Effector CD4-positive, alpha-beta T cell (primary cell): Measurements from ENCODE around the gene GSG1L.

ENCODE experiments used
- DNase-seq: peaks from one replicate; pipeline ENCODE4 v3.0.0-alpha.2; 2020

GSG1L gene

GRCh38 chr16:27935076-27935475 is 128.4 kb downstream of the GSG1L start:
- DNase-seq, result no peak

DNA sequence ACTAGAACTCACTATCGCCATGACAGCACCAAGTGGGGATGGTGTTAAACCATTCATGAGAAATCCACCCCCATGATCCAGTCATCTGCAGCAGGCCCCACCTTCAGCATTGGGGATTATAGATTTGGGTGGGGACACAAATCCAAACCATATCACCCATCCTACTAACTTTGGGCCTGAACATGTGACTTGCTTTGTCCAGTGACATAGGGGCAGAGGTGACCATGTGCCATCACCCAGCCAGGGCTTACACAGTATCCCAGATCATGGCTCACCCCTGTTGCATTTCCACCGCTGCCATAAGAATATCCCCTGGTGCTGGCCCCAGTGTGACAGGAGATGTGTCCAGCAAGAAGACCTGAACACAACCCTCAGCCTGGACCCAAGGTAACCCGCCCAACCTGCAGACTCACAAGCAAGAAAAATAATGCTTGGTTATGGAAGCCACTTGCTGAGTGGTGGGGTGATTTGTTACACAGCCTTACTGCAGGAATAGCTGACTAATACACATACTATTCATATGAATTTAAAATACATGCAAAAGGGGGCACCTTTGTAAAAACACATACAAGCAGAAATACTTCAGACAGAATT is 130.9 kb downstream of the GSG1L start:
- DNase-seq, result no peak

DNA sequence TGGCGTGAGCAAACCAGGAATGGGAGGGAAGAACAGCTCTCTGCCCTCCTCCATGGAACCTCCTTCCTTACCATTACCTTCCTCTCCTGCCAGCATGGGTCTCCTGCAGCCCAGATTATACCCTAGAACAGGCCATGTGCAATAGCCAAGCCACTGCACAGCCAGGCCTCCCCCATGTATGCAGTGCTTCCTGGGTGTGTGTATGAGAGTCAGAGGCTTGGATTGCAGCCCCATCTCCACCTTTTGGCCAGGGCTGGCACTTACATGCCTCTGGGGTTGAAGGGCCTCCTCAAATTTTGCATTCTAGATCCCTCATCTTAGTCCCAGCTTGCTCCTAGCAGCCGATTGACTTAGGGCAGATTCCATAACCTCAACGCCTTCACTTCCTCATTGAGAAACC is 133.7 kb downstream of the GSG1L start:
- DNase-seq, result no peak

DNA sequence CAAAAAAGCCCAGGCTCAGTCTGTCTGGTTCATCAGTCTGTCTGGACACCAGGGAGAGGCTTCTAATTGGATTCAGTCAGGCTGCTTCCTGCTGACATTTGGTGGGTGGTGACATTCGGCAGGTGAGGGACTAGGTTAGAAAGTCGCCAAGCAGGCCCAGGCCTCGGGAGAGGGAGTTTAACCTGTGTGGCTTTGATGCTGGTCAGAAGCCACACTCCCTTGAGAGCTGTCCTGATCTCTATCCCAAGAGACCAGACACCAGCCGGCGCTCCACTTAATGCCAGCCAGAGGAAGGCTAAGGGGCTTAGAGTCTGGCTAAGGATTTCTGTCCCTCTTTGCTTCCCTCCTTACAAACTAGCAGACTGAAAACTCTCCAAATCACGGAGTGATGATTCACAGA is 135.0 kb downstream of the GSG1L start:
- no peak for DNase-seq

DNA sequence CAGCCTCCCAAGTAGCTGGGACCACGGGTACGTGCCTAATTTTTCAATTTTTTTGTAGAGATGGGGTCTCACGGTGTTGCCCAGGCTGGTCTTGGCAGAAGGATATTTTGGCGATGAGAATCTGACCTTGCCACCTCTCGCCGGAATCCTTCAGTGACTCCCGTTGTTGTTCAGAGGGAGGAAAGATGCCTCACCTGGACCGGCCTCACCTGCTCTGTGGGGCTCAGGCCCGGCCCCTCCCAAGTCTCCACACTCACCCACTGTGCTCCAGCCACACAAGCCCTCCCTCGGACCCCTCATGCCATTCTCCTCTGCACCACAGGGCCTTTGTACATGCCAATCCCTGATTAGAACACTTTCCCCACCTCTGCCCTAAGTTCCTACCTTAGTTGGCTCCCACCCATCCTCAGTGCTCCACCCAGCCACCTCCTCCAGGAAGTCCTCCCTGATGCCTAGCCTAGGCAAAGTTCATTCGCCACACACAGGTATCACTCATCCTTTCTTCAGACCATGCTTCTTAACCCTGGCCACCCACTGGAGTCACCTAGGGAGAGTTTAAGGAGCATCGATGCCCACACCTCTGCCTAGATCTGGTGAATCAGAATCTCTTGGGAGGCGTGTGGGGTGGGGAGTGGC is 136.1 kb downstream of the GSG1L start:
- DNase-seq, result no peak

- no peak for DNase-seq
These were observed 137.9 kb downstream of the GSG1L start for GRCh38 chr16:27925612-27926011.

- DNase-seq, result no peak
These were observed 138.9 kb downstream of the GSG1L start for GRCh38 chr16:27924411-27925118.

DNA sequence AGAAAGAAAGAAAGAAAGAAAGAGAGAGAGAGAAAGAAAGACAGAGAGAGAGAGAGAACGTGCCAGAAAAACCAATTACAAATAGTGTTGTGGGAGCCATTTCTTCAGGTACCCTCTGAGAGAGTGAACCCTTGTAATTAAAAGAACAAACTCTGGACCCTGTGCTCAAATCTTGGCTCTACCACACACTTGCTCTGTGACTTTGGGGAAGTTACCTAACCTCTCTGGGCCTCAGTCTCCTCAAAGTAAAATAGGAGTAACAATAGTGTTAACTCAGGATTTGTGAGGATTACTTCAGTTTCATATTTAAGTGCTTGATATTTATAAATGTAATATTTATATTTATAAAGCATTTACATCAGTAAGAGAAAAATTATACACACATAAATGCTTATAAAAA is 139.8 kb downstream of the GSG1L start:
- DNase-seq, result no peak

DNA sequence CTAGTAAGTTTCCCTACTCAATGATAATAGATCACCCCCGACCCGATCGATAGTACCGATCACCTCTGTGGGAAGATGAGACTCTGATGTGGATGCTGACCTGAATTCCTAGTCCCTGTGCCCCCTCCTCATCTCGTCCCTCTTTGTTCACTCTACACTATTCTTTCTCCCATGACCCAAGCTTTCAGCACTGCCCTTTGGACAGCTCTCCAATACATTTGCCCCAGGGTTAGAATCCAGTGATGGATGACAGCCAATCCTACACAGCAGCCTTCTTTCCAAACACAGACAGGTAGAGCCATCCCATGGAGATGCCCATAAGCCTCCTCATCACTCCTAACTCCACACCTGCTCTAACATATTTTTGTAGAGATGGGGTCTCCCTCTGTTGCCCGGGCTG is 141.1 kb downstream of the GSG1L start:
- no peak for DNase-seq

DNA sequence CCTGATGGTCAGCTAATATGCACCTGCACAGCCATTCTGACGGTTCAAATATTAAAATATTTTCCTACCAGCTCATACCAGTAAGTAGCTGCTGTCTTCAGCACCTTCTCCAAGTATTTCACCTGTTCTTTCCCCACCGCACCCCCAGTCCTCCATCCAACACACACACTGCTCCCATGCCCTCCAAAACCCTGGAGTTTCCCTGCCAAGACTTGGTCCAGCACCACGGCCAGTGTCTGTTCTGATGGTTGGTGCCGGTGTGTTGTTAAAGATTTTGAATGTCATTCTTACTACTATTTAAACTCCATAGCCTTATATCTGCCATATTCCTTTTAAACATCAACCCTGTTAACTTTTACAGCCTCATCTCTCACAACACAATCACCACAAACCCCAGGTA is 142.4 kb downstream of the GSG1L start:
- no peak for DNase-seq

GRCh38 chr16:27920391-27920891 is 143.1 kb downstream of the GSG1L start:
- no peak for DNase-seq

GRCh38 chr16:27918755-27919154 is 144.8 kb downstream of the GSG1L start:
- no peak for DNase-seq

GRCh38 chr16:27917949-27918348 is 145.6 kb downstream of the GSG1L start:
- no peak for DNase-seq

GRCh38 chr16:27911486-27911885 is 152.0 kb downstream of the GSG1L start:
- DNase-seq, result no peak

- DNase-seq, result no peak
These were observed 156.0 kb downstream of the GSG1L start for GRCh38 chr16:27907457-27907972.

GRCh38 chr16:27906883-27907282 is 156.6 kb downstream of the GSG1L start:
- DNase-seq, result no peak

- no peak for DNase-seq
These were observed 160.4 kb downstream of the GSG1L start for GRCh38 chr16:27903046-27903655.

DNA sequence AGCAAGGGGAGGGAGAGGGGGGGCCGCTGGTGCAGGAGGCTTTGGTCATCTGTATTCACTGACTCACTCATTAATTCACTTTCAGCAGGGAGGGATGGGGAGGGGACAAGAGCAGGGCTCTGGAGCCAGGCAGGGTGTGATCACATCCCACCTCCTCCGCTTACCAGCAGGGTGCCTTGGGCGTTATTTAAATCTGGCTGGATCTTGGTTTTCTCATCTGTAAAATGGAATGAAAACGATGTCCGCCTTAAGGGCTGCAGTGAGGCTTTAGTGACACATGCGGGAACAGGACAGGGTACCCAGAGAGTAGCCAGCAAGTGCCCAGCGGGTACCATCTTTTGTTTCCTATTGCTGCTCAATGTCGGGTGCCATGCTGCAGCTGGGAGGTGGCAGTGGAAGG is 161.0 kb downstream of the GSG1L start:
- DNase-seq, result no peak

DNA sequence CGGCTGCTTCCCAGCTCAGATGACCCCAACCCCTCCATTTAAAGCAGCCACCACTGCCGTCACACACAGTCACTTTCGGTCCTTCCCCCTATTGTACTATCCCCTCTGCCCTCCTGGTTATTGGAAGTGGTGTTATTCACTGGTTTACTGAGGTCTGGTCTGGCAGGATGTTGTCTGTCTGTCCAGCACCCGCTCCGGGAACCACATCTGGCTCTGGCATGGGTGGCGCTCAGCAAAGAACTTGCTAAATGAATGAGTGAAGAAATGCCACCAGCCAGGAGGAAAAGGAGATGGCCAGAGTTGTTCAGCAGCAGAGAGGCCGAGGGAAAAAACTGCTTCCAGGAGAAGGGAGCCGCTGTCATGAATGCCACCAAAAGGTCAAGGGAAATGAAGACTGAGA is 161.6 kb downstream of the GSG1L start:
- DNase-seq, result no peak

DNA sequence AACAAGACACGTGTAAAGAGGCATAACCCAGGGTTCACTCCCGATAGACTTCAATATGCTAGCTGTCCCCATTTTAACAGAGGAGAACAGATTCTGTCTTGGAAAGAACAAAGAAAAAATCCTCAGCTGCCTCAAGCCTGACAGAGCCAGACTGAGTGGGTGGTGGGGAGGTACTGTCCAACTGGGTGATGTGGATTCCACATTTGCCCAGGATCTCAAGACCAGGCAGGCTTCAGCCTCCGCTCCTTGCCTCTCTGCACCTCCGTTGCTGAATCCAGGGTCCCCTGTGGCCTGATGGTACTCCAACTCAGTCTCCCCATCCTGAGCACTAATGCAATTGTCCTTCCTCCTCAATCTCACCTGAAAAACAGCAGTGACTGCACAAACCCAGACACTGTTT is 163.8 kb downstream of the GSG1L start:
- no peak for DNase-seq

DNA sequence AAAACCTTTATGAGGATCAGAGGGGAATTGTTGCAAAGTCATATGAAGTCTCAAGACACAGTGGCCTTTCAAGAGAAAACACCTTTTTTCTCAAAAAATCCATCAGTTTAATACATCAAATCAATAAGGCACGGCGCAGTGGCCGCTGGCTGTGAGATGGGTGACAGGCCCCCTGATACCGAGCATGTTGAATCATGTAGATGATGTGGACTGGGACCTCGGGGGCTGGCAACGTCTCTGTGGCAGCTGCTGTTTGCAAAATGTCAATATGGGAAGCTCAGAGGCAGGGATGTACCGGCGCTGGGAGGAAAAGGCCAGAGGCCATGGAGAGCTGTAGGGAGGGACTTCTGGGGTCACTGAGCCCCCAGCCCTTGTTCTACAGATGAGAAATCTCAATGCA is 169.1 kb downstream of the GSG1L start:
- DNase-seq, result no peak

GRCh38 chr16:27892879-27893278 is 170.6 kb downstream of the GSG1L start:
- DNase-seq, result no peak

DNA sequence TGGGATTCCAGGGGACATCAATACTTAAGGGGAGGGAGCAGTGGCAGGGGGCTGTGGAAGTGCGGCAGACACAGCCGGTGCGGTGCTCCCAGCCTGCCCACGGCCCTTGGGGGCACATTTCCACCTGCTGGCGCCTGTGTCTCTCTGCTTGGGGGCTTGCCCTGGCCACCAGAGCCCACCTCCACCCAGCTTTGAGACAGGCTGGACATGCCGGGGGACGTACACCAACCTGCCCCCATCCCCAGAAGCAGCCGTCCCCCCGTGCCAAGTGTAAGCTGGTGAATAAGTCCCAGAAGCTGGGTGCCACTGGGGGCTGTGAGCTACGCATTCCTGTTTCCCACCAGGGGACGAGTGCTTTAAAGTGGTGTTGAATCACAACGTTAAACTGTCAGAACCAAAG is 172.6 kb downstream of the GSG1L start:
- DNase-seq, result no peak

- DNase-seq, result no peak
These were observed 173.5 kb downstream of the GSG1L start for GRCh38 chr16:27890006-27890405.
